NT2/D1 (cell line): ENCODE data around the gene CNTNAP1.

ENCODE experiments used
- SUZ12 ChIP-seq: IDR thresholded peaks from 2 replicates; pipeline ENCODE4 v1.6.1; 2011; ENCODE audit not compliant: insufficient read length, insufficient read depth; ENCODE audit errors: extremely low read depth
- ZNF274 ChIP-seq: IDR thresholded peaks from 2 replicates; pipeline ENCODE4 v1.6.1; 2011; ENCODE audit warnings: mild to moderate bottlenecking, low read depth, low read length

DNA sequence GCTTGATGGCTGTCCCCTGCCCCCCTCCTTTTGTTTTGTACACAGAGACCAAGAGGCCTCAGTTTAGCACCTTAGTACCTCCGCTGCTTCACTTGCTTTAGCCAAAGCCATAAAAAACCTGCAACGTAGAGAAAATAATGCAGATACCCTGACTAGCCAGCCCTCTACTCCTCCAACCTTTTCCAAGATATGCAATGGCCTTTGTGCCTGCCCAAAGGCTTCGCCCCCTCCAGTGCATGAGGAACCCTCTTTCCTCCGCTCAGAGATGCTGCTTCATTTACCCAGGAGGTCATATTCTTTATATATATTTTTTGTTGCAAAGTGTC lies 17.0 kb downstream of the CNTNAP1 start:
- TF ChIP-seq ZNF274 (no peak), SUZ12 (no peak)
